ENCODE data around the gene UQCRHL.
"Not testable (repeated sequence)": the region's sequence is repeated elsewhere in the genome, so short reads cannot be mapped to it uniquely, and the experiment has no call there.

The UQCRHL gene

GRCh38 chr1:15835205-15835740, 27.8 kb upstream of the UQCRHL start:
- no peak for DNase-seq

GRCh38 chr1:15834406-15835204, 27.2 kb upstream of the UQCRHL start:
- peak; percentile 87 to 91 for DNase-seq

GRCh38 chr1:15833842-15834405, 26.5 kb upstream of the UQCRHL start:
- no peak for DNase-seq

- peak; percentile 47 to 67 for DNase-seq
These were observed 25.7 kb upstream of the UQCRHL start for GRCh38 chr1:15833069-15833679.

GRCh38 chr1:15830258-15830657, 22.8 kb upstream of the UQCRHL start:
- no peak for DNase-seq

GRCh38 chr1:15828931-15829330, 21.5 kb upstream of the UQCRHL start:
- DNase-seq, result not testable (repeated sequence)

- not testable (repeated sequence) for DNase-seq
These were observed 20.1 kb upstream of the UQCRHL start for GRCh38 chr1:15827567-15827966.

- DNase-seq, result no peak
These were observed 19.5 kb upstream of the UQCRHL start for GRCh38 chr1:15826810-15827507.

GRCh38 chr1:15825800-15826199, 18.4 kb upstream of the UQCRHL start:
- no peak for DNase-seq

GRCh38 chr1:15820478-15820877, 13.0 kb upstream of the UQCRHL start:
- DNase-seq, result no peak

GRCh38 chr1:15816674-15817073, 9.2 kb upstream of the UQCRHL start:
- no peak for DNase-seq

GRCh38 chr1:15810073-15810472, 2.6 kb upstream of the UQCRHL start:
- no peak for DNase-seq

- no peak for DNase-seq
These were observed 1.5 kb upstream of the UQCRHL start for GRCh38 chr1:15808955-15809354.

GRCh38 chr1:15807121-15807520, 328 bp downstream of the UQCRHL start:
- no peak for DNase-seq

GRCh38 chr1:15804060-15804459, 3.4 kb downstream of the UQCRHL start:
- DNase-seq, result no peak

GRCh38 chr1:15803380-15803779, 4.1 kb downstream of the UQCRHL start:
- DNase-seq, result peak; percentile 7 to 43

GRCh38 chr1:15802234-15802965, 5.0 kb downstream of the UQCRHL start:
- DNase-seq, result no peak

- DNase-seq, result no peak
These were observed 7.3 kb downstream of the UQCRHL start for GRCh38 chr1:15799928-15800835.

- DNase-seq, result no peak
These were observed 8.2 kb downstream of the UQCRHL start for GRCh38 chr1:15799004-15799867.

- no peak for DNase-seq
These were observed 9.6 kb downstream of the UQCRHL start for GRCh38 chr1:15797614-15798390.
